K562 treated with DMSO at 1 percent for 4 hours (cell line): ENCODE measurements around the gene TMEM233. TPM values are rescaled to one million over a fixed set of nuclear protein-coding genes. Genes with fewer than 3 reads are reported as not detected.

ENCODE experiments used
- total RNA-seq: library from RNA; unstranded; fragments of 300-600 nt; gene quantifications from 2 replicates; pipeline ENCODE4 v1.2.3, GENCODE V29; 2022; ENCODE audit not compliant: insufficient read depth

The TMEM233 gene
- total RNA-seq: not detected in 2 replicates

DNA sequence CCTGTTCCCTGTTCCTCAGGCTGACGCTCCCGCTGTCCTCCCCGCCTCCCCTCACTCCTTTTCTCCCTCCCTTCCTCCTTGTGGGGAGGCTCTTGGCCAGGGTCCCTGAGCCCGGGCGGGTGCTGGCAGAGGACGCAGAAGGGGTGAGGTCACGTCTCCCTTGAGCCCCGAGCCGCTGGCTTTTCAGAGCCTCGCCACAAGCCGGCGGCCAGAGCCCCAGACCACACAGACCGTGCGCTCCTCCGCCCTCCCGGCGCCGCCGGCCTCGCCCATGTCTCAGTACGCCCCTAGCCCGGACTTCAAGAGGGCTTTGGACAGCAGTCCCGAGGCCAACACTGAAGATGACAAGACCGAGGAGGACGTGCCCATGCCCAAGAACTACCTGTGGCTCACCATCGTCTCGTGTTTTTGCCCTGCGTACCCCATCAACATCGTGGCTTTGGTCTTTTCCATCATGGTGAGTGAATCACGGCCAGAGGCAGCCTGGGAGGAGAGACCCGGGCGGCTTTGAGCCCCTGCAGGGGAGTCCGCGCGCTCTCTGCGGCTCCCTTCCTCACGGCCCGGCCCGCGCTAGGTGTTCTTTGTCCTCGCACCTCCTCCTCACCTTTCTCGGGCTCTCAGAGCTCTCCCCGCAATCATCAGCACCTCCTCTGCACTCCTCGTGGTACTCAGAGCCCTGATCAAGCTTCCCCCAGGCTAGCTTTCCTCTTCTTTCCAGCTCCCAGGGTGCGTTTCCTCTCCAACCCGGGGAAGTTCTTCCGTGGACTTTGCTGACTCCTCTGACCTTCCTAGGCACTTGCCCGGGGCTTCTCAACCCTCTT lies at the start of gene TMEM233:
TSS of gene TMEM233 (plus strand) at position 197 of the 821 bp plus-strand sequence. CDS start at position 272, 75 bp downstream.

DNA sequence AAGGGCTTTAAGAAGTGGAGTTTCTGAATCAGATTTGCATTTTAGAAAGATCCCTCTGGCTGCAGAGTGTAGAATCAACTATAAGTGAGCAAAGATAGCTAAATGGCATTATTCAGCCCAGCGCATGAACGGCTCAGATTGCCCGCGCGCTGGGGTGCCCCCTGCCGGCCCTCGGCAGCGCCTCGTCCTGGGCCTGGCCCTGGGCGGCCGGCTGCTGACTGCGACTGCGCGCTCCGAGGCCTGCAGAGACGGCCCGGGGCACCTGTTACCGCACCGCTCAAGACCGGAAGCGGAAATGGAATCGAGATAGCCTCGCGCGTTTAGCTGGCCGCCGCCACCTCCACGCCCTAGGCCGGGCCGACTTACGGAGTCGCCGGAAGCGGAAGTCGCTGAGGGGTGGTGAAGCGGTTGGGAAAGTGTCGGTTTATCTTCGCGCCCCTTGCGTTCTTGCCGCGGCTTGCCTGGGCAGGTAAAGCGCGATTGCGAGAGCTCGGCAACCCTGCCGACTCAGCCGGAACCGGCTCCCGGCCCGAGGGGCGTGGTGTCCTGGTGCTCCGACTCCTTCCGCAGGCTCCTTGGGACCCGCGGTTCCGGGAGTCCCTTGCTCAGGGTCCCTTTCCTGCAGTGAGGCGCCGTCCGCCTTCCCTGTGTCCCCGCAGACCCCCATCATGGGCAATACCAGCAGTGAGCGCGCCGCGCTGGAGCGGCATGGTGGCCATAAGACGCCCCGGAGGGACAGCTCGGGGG lies 74.2 kb downstream of the TMEM233 start, which contains the start of gene PRKAB1:
TSS of gene PRKAB1 (plus strand) at position 557 of the 747 bp plus-strand sequence. CDS start at position 669, 112 bp downstream.

Other genes starting within 250 kb of the TMEM233 start
- gene PRKAB1, start 74.4 kb downstream of the TMEM233 start, total RNA-seq: 43.9 and 45.3 TPM in 2 replicates